HTERT RPE-1 (cell line): Measurements from ENCODE around the gene SUPT3H.

Source experiments
- in situ Hi-C: fragments of 300-500 bp; cut with MboI; formaldehyde crosslinking; loops from 4 replicates; pipeline ENCODE4 v1.14.3; 2020; ENCODE audit warnings: low sequenced_read_pairs

SUPT3H gene

GRCh38 chr6:45377554-45378333 is at the start of gene SUPT3H:
Gene SUPT3H, minus strand, starts transcription at chr6:45377934.
- in situ Hi-C loops, result no loop called here

- in situ Hi-C loops, result no loop called here
Measured at GRCh38 chr6:45426251-45426650, 48.5 kb upstream of the SUPT3H start.

- in situ Hi-C loops, result no loop called here
Measured at GRCh38 chr6:45424451-45424861, 46.7 kb upstream of the SUPT3H start.

GRCh38 chr6:45423824-45424450 is 46.2 kb upstream of the SUPT3H start:
- in situ Hi-C loops, result no loop called here

GRCh38 chr6:45423111-45423823 is 45.5 kb upstream of the SUPT3H start:
- in situ Hi-C loops, result no loop called here

- in situ Hi-C loops, result no loop called here
Measured at GRCh38 chr6:45422503-45423110, 44.9 kb upstream of the SUPT3H start.

- in situ Hi-C loops, result no loop called here
Measured at GRCh38 chr6:45421709-45422502, 44.2 kb upstream of the SUPT3H start.

GRCh38 chr6:45420909-45421708 is 43.4 kb upstream of the SUPT3H start:
- in situ Hi-C loops, result no loop called here

- in situ Hi-C loops, result no loop called here
Measured at GRCh38 chr6:45420083-45420908, 42.6 kb upstream of the SUPT3H start.

- in situ Hi-C loops, result no loop called here
Measured at GRCh38 chr6:45419571-45420082, 41.9 kb upstream of the SUPT3H start.

GRCh38 chr6:45417436-45417835 is 39.7 kb upstream of the SUPT3H start:
- in situ Hi-C loops, result no loop called here

GRCh38 chr6:45416700-45417099 is 39.0 kb upstream of the SUPT3H start:
- in situ Hi-C loops, result no loop called here

- in situ Hi-C loops, result no loop called here
Measured at GRCh38 chr6:45415788-45416518, 38.2 kb upstream of the SUPT3H start.

- in situ Hi-C loops, result no loop called here
Measured at GRCh38 chr6:45415315-45415714, 37.6 kb upstream of the SUPT3H start.

GRCh38 chr6:45411959-45412358 is 34.2 kb upstream of the SUPT3H start:
- in situ Hi-C loops, result no loop called here

GRCh38 chr6:45400021-45400420 is 22.3 kb upstream of the SUPT3H start:
- in situ Hi-C loops, result no loop called here

GRCh38 chr6:45398075-45398813 is 20.5 kb upstream of the SUPT3H start:
- in situ Hi-C loops, result no loop called here
